Measurements from ENCODE around the gene ADGRG3. TPM values are rescaled to one million over a fixed set of nuclear protein-coding genes. Genes with fewer than 3 reads are reported as not detected.

The ADGRG3 gene
- total RNA-seq, 1 donor from 2014 or later = 0.36 TPM

- peaks cover 13% of the 10 kb centered on the region for H3K36me3 ChIP-seq
- DNase-seq = no peak
- H3K4me1 ChIP-seq = peaks cover 49% of the 10 kb centered on the region
- intact Hi-C loops (cut with micrococcal nuclease) = no loop called here
- peaks cover 17% of the 10 kb centered on the region for H3K27me3 ChIP-seq (ENCODE audit: low read depth)
- no peak overlapping the region for H3K4me3 ChIP-seq
- H3K27ac ChIP-seq (replicated peaks) = no peak overlapping the region
- peak; percentile 9 for TF ChIP-seq CTCF (IDR thresholded peaks at IDR 0.05; ENCODE audit: borderline replicate concordance)
- no peaks in the 10 kb centered on the region for H3K9me3 ChIP-seq (replicated peaks)
Observed at GRCh38 chr16:57649443-57649751, 18.7 kb upstream of the ADGRG3 start.

DNA sequence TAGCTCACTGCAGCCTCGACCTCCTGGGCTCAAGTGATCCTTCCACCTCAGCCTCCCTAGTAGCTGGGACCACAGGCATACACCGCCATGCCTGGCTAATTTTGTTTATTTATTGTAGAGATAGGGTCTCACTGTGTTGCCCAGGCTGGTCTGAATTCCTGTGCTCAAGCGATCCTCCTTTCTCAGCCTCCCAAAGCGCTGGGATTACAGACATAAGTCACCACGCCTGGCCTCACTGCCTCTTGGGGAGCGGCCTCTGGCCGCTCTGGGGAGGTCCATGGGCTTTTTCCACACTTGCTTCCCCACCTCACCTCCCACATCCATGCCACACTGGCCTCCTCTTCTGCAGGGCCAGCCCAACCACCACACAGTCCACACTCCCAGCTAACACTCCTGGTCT is 18.3 kb upstream of the ADGRG3 start:
- no peaks in the 10 kb centered on the region for H3K9me3 ChIP-seq (replicated peaks)
- H3K4me3 ChIP-seq = no peak overlapping the region
- no peak for DNase-seq
- H3K36me3 ChIP-seq = peaks cover 13% of the 10 kb centered on the region
- peaks cover 46% of the 10 kb centered on the region for H3K4me1 ChIP-seq
- H3K27me3 ChIP-seq (ENCODE audit: low read depth) = peaks cover 17% of the 10 kb centered on the region
- intact Hi-C loops (cut with micrococcal nuclease) = loop anchor here (10.0 kb wide), 1 partner anchor 45 kb away; no protein-coding TSS in a partner anchor
- no peak for TF ChIP-seq CTCF (IDR thresholded peaks at IDR 0.05; ENCODE audit: borderline replicate concordance)
- no peak overlapping the region for H3K27ac ChIP-seq (replicated peaks)

DNA sequence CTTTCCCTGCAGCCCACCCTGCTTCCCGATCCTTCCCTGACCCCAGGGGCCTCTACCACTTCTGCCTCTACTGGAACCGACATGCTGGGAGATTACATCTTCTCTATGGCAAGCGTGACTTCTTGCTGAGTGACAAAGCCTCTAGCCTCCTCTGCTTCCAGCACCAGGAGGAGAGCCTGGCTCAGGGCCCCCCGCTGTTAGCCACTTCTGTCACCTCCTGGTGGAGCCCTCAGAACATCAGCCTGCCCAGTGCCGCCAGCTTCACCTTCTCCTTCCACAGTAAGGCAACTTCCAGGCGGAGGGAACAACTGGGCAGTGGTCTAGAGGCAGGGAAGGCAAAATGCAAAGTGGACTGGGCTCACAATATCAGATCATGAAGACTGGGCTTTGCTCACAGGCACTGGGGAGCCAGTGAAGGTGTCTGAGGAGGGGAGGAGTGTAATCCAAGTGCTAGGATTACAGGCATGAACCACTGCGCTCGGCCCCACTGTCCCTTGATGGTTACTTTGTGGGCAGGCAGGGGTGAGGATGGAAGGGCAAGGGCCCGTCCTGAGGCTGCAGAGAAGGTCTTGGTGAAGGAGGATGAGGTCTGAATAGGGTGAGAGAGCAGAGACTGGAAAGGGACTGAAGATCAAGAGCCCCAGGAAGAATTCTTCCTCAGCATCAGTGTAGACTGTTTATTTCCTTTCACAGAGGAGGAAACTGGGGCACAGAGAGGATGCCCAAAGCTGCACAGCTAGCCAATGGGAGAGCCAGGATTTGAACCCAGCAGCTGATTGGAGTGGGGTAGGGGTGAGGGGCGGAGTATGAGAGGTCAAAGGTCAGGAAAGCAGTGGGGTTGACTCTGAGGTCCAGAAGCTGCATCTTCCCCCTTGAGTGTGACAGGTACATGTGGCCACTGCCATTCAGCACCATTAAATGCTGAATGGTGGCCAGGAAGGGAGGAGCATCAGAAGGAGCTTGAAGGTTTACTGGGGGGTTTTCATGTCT is 16.5 kb upstream of the ADGRG3 start:
- peaks cover 15% of the 10 kb centered on the region for H3K36me3 ChIP-seq
- H3K27ac ChIP-seq (replicated peaks) = no peak overlapping the region
- no peak for TF ChIP-seq CTCF (IDR thresholded peaks at IDR 0.05; ENCODE audit: borderline replicate concordance)
- peaks cover 14% of the 10 kb centered on the region for H3K27me3 ChIP-seq (ENCODE audit: low read depth)
- DNase-seq = no peak
- peaks cover 36% of the 10 kb centered on the region for H3K4me1 ChIP-seq
- no peaks in the 10 kb centered on the region for H3K9me3 ChIP-seq (replicated peaks)
- intact Hi-C loops (cut with micrococcal nuclease) = loop anchor here (10.0 kb wide), 1 partner anchor 47 kb away; no protein-coding TSS in a partner anchor
- no peak overlapping the region for H3K4me3 ChIP-seq

DNA sequence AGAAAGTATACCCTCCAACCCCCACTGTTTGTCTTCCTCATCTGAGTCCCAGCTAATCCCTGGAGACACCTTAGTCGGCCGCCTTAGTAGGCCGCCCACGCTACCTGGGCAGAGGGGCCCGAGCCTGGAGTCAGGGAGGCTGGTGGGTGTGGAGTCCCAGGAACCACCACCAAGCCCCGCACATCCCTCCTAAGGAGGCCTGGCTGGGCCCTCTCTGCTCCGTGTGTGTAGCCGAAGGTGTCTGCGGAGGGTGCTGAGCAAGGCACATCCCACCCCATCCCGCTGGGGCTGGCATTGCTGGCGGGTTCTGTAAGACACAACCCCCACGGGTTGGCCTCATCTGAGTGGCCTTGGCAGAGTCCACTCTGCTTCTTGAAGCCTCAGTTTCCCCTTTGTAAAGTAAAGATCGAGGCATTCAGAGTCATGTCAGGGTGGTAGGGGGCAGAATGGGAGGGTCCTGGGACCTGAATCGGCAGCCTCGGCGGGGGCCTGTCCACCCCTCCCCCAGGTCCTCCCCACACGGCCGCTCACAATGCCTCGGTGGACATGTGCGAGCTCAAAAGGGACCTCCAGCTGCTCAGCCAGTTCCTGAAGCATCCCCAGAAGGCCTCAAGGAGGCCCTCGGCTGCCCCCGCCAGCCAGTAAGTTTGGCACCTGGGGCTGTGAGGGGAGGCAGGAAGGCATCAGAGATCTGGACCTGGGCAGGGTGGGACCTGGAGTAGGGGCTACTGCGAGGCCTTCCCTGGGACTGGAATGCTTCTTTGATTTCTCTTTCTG is 15.2 kb upstream of the ADGRG3 start:
- peaks cover 8% of the 10 kb centered on the region for H3K27me3 ChIP-seq (ENCODE audit: low read depth)
- no peak for TF ChIP-seq CTCF (IDR thresholded peaks at IDR 0.05; ENCODE audit: borderline replicate concordance)
- H3K4me3 ChIP-seq = no peak overlapping the region
- no peak overlapping the region for H3K27ac ChIP-seq (replicated peaks)
- intact Hi-C loops (cut with micrococcal nuclease) = loop anchor here (10.0 kb wide), 1 partner anchor 48 kb away; no protein-coding TSS in a partner anchor
- peaks cover 17% of the 10 kb centered on the region for H3K36me3 ChIP-seq
- no peaks in the 10 kb centered on the region for H3K9me3 ChIP-seq (replicated peaks)
- peaks cover 25% of the 10 kb centered on the region for H3K4me1 ChIP-seq
- no peak for DNase-seq

DNA sequence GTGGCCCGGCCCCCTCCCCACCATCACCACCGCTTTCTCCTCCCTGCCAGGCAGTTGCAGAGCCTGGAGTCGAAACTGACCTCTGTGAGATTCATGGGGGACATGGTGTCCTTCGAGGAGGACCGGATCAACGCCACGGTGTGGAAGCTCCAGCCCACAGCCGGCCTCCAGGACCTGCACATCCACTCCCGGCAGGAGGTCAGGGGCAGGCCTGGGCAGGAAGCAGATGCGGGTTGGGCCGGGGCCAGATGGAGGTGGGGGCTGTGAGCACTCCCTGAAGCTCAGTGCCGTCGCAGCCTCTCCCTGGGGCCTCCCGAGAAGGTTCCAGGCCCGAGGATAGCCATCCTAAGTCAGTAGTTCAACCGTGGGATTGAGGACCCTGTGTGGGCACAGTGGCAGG is 14.2 kb upstream of the ADGRG3 start:
- TF ChIP-seq CTCF (IDR thresholded peaks at IDR 0.05; ENCODE audit: borderline replicate concordance) = no peak
- Histone ChIP-seq H3K9me3 (replicated peaks) (no peaks in the 10 kb centered on the region), H3K27ac (replicated peaks) (no peak overlapping the region), H3K36me3 (peaks cover 23% of the 10 kb centered on the region), H3K4me3 (no peak overlapping the region), H3K27me3 (ENCODE audit: low read depth) (peaks cover 3% of the 10 kb centered on the region), H3K4me1 (peaks cover 15% of the 10 kb centered on the region)
- peak; percentile 54 for DNase-seq
- intact Hi-C loops (cut with micrococcal nuclease) = loop anchor here (10.0 kb wide), 1 partner anchor 49 kb away; no protein-coding TSS in a partner anchor

All from left ventricle myocardium inferior (tissue), 1 donor.